Neutrophil (primary cell): ENCODE data around the gene GNE.

Source experiments
- H3K27ac ChIP-seq: fragments of 200-600 bp; sonication (generic); 2 replicates; pipeline ENCODE4 v1.5.1; 2016; ENCODE audit warnings: mild to moderate bottlenecking, moderate library complexity
- H3K27me3 ChIP-seq: fragments of 200-600 bp; sonication (generic); 2 replicates; pipeline ENCODE4 v1.6.0; 2016; ENCODE audit warnings: mild to moderate bottlenecking
- H3K36me3 ChIP-seq: fragments of 200-600 bp; sonication (generic); 2 replicates; pipeline ENCODE4 v1.5.1; 2017
- H3K4me1 ChIP-seq, 2 experiments: fragments of 200-600 bp in 1 of 2; sonication (generic) in 1 of 2; 1 replicate in 1 of 2; 2 replicates in 1 of 2; pipeline versions ENCODE4 v1.5.1 to v1.6.1; 2013 to 2016; ENCODE audit warnings: low read depth in 1 of 2, low read length in 1 of 2, mild to moderate bottlenecking in 1 of 2, moderate library complexity in 1 of 2; ENCODE audit not compliant: control insufficient read depth in 1 of 2, insufficient read depth in 1 of 2
- H3K4me3 ChIP-seq, 2 experiments: fragments of 200-600 bp in 1 of 2; sonication (generic) in 1 of 2; 1 replicate in 1 of 2; 2 replicates in 1 of 2; pipeline ENCODE4 v1.5.1; 2013 to 2016; ENCODE audit warnings: low read depth in 1 of 2, low read length in 1 of 2, mild to moderate bottlenecking in 1 of 2, moderate library complexity in 1 of 2
- H3K9me3 ChIP-seq: fragments of 200-600 bp; sonication (generic); 2 replicates; pipeline ENCODE4 v1.5.1; 2016
- CTCF ChIP-seq: fragments of 200-600 bp; sonication (generic); IDR thresholded peaks from 2 replicates; pipeline ENCODE4 v1.5.1; 2016; ENCODE audit warnings: antibody characterized with exemption

GNE gene

DNA sequence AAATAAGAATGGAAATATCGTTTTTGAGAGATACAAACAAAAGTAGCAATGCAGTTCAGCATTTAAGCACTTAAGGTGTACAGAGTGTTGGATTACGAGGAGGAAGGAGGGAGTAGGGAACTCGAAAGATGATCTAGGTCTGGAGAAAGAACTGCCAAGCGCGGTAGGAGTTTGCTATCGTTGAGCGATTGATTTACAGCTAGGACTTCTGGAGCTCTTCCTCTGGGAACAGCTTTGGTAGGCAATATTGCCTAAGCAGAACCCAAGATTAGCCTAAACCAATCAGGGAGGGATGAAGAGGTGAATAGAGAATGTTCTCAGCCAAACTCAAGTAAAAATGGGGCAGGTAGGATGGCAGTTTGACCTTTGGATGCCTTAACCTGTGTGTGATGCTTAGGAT lies 66.6 kb downstream of the GNE start:
- Histone ChIP-seq H3K36me3 (no peaks in the 10 kb centered on the region), H3K27me3 (no peaks in the 10 kb centered on the region), H3K4me1 (peaks cover 32 to 33% of the 10 kb centered on the region in 2 experiments), H3K4me3 (peak overlapping the region; percentile 84 to 96), H3K9me3 (no peaks in the 10 kb centered on the region), H3K27ac (peak overlapping the region; percentile 95)
- no peak for TF ChIP-seq CTCF

GRCh38 chr9:36191290-36191645 lies 67.0 kb downstream of the GNE start:
- no peaks in the 10 kb centered on the region for H3K27me3 ChIP-seq
- H3K4me3 ChIP-seq, result peak overlapping the region; percentile 84 to 96
- H3K27ac ChIP-seq, result peak overlapping the region; percentile 95
- TF ChIP-seq CTCF, result no peak
- H3K4me1 ChIP-seq, result peaks cover 32 to 33% of the 10 kb centered on the region in 2 experiments
- no peaks in the 10 kb centered on the region for H3K36me3 ChIP-seq
- H3K9me3 ChIP-seq, result no peaks in the 10 kb centered on the region

GRCh38 chr9:36190388-36191289 lies 67.6 kb downstream of the GNE start, which contains the start of gene CLTA:
Gene CLTA, plus strand, starts transcription at chr9:36190921. Its CDS starts 136 bp downstream, at chr9:36191057.
- Histone ChIP-seq H3K4me1 (peaks cover 32 to 33% of the 10 kb centered on the region in 2 experiments), H3K36me3 (no peaks in the 10 kb centered on the region), H3K9me3 (no peaks in the 10 kb centered on the region), H3K27me3 (no peaks in the 10 kb centered on the region), H3K4me3 (peak within 1 kb of the TSS; percentile 84 to 96), H3K27ac (peak within 1 kb of the TSS; percentile 95)
- TF ChIP-seq CTCF, result peak; percentile 50

GRCh38 chr9:36189976-36190375 lies 68.3 kb downstream of the GNE start:
- no peaks in the 10 kb centered on the region for H3K36me3 ChIP-seq
- H3K4me3 ChIP-seq, result peak overlapping the region; percentile 84 to 96
- H3K9me3 ChIP-seq, result no peaks in the 10 kb centered on the region
- H3K4me1 ChIP-seq, result peaks cover 32 to 33% of the 10 kb centered on the region in 2 experiments
- H3K27me3 ChIP-seq, result no peaks in the 10 kb centered on the region
- no peak for TF ChIP-seq CTCF
- H3K27ac ChIP-seq, result peak overlapping the region; percentile 95

DNA sequence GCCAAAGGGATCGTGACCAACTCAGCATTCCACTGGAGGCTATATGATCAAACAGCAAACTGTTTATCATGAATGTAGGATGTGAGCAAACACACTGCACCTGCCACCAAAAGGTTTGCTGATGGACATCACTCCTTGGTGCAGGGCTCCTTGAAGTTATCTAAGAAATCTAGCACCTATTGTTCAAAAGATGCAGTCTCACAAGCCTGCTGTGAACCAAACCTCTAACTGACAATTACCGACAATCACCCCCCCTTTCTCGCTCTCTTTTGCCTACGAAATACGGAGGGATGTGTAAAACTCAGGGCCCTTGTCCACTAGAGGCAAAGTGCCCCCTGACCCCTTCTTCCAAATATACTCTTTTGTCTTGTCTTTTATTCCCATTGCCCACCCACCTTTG lies 70.0 kb downstream of the GNE start:
- no peaks in the 10 kb centered on the region for H3K36me3 ChIP-seq
- no peak overlapping the region for H3K27ac ChIP-seq
- H3K4me1 ChIP-seq, result peaks cover 26 to 30% of the 10 kb centered on the region in 2 experiments
- no peak overlapping the region for H3K4me3 ChIP-seq
- H3K9me3 ChIP-seq, result no peaks in the 10 kb centered on the region
- H3K27me3 ChIP-seq, result no peaks in the 10 kb centered on the region
- TF ChIP-seq CTCF, result no peak
